ENCODE results near the gene DDX47. TPM values are rescaled to one million over a fixed set of nuclear protein-coding genes. Genes with fewer than 3 reads are reported as not detected.

The DDX47 gene
- 10 to 100 TPM; 32.6 to 70.9 (median 36.5) TPM for total RNA-seq

- TF ChIP-seq CTCF (IDR thresholded peaks at IDR 0.05; ENCODE audit: low read depth), result no peak
Observed at GRCh38 chr12:12813120-12814101, at the start of gene DDX47. DDX47 (plus strand) TSS chr12:12813346; CDS start chr12:12813368, 22 bp downstream.

GRCh38 chr12:12764824-12765223 lies 48.3 kb upstream of the DDX47 start:
- no peak for TF ChIP-seq CTCF (IDR thresholded peaks at IDR 0.05; ENCODE audit: low read depth)

GRCh38 chr12:12770262-12770661 lies 42.9 kb upstream of the DDX47 start:
- no peak for TF ChIP-seq CTCF (IDR thresholded peaks at IDR 0.05; ENCODE audit: low read depth)

GRCh38 chr12:12774791-12775190 lies 38.4 kb upstream of the DDX47 start:
- no peak for TF ChIP-seq CTCF (IDR thresholded peaks at IDR 0.05; ENCODE audit: low read depth)

GRCh38 chr12:12776261-12776660 lies 36.9 kb upstream of the DDX47 start:
- no peak for TF ChIP-seq CTCF (IDR thresholded peaks at IDR 0.05; ENCODE audit: low read depth)

GRCh38 chr12:12777092-12777491 lies 36.1 kb upstream of the DDX47 start:
- no peak for TF ChIP-seq CTCF (IDR thresholded peaks at IDR 0.05; ENCODE audit: low read depth)

- no peak for TF ChIP-seq CTCF (IDR thresholded peaks at IDR 0.05; ENCODE audit: low read depth)
Observed at GRCh38 chr12:12779007-12779406, 34.1 kb upstream of the DDX47 start.
